GM23338 (cell line): ENCODE data around the gene TFDP1. TPM values are rescaled to one million over a fixed set of nuclear protein-coding genes. Genes with fewer than 3 reads are reported as not detected.
"Not testable (repeated sequence)": the region's sequence is repeated elsewhere in the genome, so short reads cannot be mapped to it uniquely, and the experiment has no call there.

Experiments
- ATAC-seq: fragments of 200-7000 bp; cut with Tn5 transposase; 3 replicates; pipeline ENCODE4 v1.9.1; 2020
- DNase-seq: peaks from one replicate; pipeline ENCODE4 v3.0.0-alpha.2; 2015; ENCODE audit warnings: low spot score
- H2AFZ ChIP-seq: fragments of 200-600 bp; sonication (generic); 2 replicates; pipeline ENCODE4 v1.8.0; 2016; ENCODE audit warnings: antibody characterized with exemption, mild to moderate bottlenecking, moderate library complexity
- H3F3A ChIP-seq: fragments of 200-600 bp; sonication (generic); replicated peaks from 2 replicates; pipeline ENCODE4 v1.8.0; 2017; ENCODE audit warnings: antibody characterized with exemption, mixed run types, low read depth
- H3K27ac ChIP-seq: fragments of 200-600 bp; sonication (generic); 2 replicates; pipeline ENCODE4 v1.6.1; 2016; ENCODE audit warnings: low read depth
- H3K27me3 ChIP-seq: fragments of 200-600 bp; sonication (generic); 2 replicates; pipeline ENCODE4 v1.8.0; 2016; ENCODE audit warnings: mild to moderate bottlenecking, mixed run types, moderate library complexity; ENCODE audit not compliant: insufficient read depth
- H3K36me3 ChIP-seq: fragments of 200-600 bp; sonication (generic); 2 replicates; pipeline ENCODE4 v1.8.0; 2016; ENCODE audit warnings: mild to moderate bottlenecking; ENCODE audit not compliant: insufficient read depth
- H3K4me1 ChIP-seq: fragments of 200-600 bp; sonication (generic); 2 replicates; pipeline ENCODE4 v1.8.0; 2016; ENCODE audit warnings: mild to moderate bottlenecking, moderate library complexity; ENCODE audit not compliant: insufficient read depth
- H3K4me2 ChIP-seq: fragments of 200-600 bp; sonication (generic); 2 replicates; pipeline ENCODE4 v1.7.1; 2017; ENCODE audit warnings: mixed run types
- H3K4me3 ChIP-seq: fragments of 200-600 bp; sonication (generic); 2 replicates; pipeline ENCODE4 v1.6.1; 2016; ENCODE audit warnings: mixed run types
- H3K79me2 ChIP-seq: fragments of 200-600 bp; sonication (generic); replicated peaks from 2 replicates; pipeline ENCODE4 v1.8.0; 2017; ENCODE audit warnings: mild to moderate bottlenecking; ENCODE audit not compliant: insufficient read depth
- H3K9me2 ChIP-seq: fragments of 200-600 bp; sonication (generic); 2 replicates; pipeline ENCODE4 v1.8.0; 2017; ENCODE audit not compliant: insufficient read depth
- H4K20me1 ChIP-seq: fragments of 200-600 bp; sonication (generic); replicated peaks from 2 replicates; pipeline ENCODE4 v1.8.0; 2017; ENCODE audit warnings: mild to moderate bottlenecking; ENCODE audit not compliant: insufficient read depth
- H3K27ac Mint-ChIP-seq: 2 replicates; pipeline ENCODE4 v1.8.0; 2020; ENCODE audit warnings: inconsistent platforms, mild to moderate bottlenecking, moderate library complexity, mixed read lengths
- H3K27me3 Mint-ChIP-seq: 3 replicates; pipeline ENCODE4 v1.8.0; 2022; ENCODE audit warnings: low read depth, mild to moderate bottlenecking, moderate library complexity, mixed read lengths, inconsistent platforms; ENCODE audit not compliant: insufficient read depth, poor library complexity
- H3K36me3 Mint-ChIP-seq: 3 replicates; pipeline ENCODE4 v1.8.0; 2021; ENCODE audit warnings: low read depth, mild to moderate bottlenecking, inconsistent platforms, moderate library complexity, mixed read lengths
- H3K4me1 Mint-ChIP-seq: 3 replicates; pipeline ENCODE4 v1.8.0; 2020; ENCODE audit warnings: mild to moderate bottlenecking, inconsistent platforms, mixed read lengths
- H3K4me3 Mint-ChIP-seq: 3 replicates; pipeline ENCODE4 v1.8.0; 2021; ENCODE audit warnings: moderate library complexity, mild to moderate bottlenecking, inconsistent platforms, mixed read lengths
- H3K9me3 Mint-ChIP-seq: 3 replicates; pipeline ENCODE4 v1.8.0; 2020; ENCODE audit warnings: moderate library complexity, mild to moderate bottlenecking, inconsistent platforms, mixed read lengths
- CTCF ChIP-seq, 2 experiments: fragments of 200-600 bp in 1 of 2; sonication (generic) in 1 of 2; conservative IDR thresholded peaks; 2 replicates each; pipeline versions ENCODE4 v1.5.1 to v1.6.1; 2016 to 2017; ENCODE audit warnings: antibody characterized with exemption in 2 of 2, low read depth in 2 of 2, mild to moderate bottlenecking in 2 of 2, moderate library complexity in 1 of 2
- ETS1 ChIP-seq: IDR thresholded peaks from 2 replicates; pipeline ENCODE4 v1.6.1; 2016; ENCODE audit warnings: antibody characterized with exemption
- EZH2 ChIP-seq: fragments of 200-600 bp; sonication (generic); IDR thresholded peaks from one replicate; pipeline ENCODE4 v1.8.0; 2017; ENCODE audit warnings: antibody characterized with exemption, mild to moderate bottlenecking, low read depth; ENCODE audit not compliant: unreplicated experiment
- EZH2phosphoT487 ChIP-seq: fragments of 200-600 bp; sonication (generic); IDR thresholded peaks from one replicate; pipeline ENCODE4 v1.8.1; 2018; ENCODE audit warnings: antibody characterized with exemption; ENCODE audit not compliant: unreplicated experiment
- JUNB ChIP-seq: IDR thresholded peaks from one replicate; pipeline ENCODE4 v1.6.1; 2016; ENCODE audit warnings: antibody characterized with exemption; ENCODE audit not compliant: unreplicated experiment
- POLR2AphosphoS5 ChIP-seq: IDR thresholded peaks from 2 replicates; pipeline ENCODE4 v1.6.1; 2016; ENCODE audit warnings: antibody characterized with exemption, low read depth
- ZNF114 ChIP-seq: fragments of 250-450 bp; sonication (Bioruptor Pico); IDR thresholded peaks from 2 replicates; pipeline ENCODE4 v1.5.0; 2020; ENCODE audit warnings: mild to moderate bottlenecking, moderate library complexity
- ZNF462 ChIP-seq: fragments of 250-450 bp; sonication (Bioruptor Pico); IDR thresholded peaks from 2 replicates; pipeline ENCODE4 v1.5.0; 2020; ENCODE audit warnings: mild to moderate bottlenecking, moderate library complexity
- polyA plus RNA-seq: library from polyadenylated mRNA; unstranded; fragments of >200 nt; fragmentation: Nextera tagmentation; extraction: Ambion mirVana; gene quantifications from 2 replicates; pipeline ENCODE4 v1.2.1, GENCODE V29; 2016
- total RNA-seq: library from RNA; depleted of rRNA; stranded (reverse); fragments of >200 nt; shearing (Covaris generic); gene quantifications from 2 replicates; pipeline ENCODE4 v1.2.3, GENCODE V29; 2014

Gene TFDP1
- total and polyA plus RNA-seq, 2 experiments from 2014 or later, result 42.9 to 80.0 TPM

GRCh38 chr13:113594066-113594821, 9.7 kb downstream of the TFDP1 start:
- Histone ChIP-seq H4K20me1 (peaks cover 15% of the 10 kb centered on the region), H3K79me2 (peaks cover 83% of the 10 kb centered on the region)
- not testable (repeated sequence) for H3K9me3 Mint-ChIP-seq, H3F3A ChIP-seq, H3K27ac Mint-ChIP-seq, H3K4me1 ChIP-seq, ATAC-seq, H3K27me3 Mint-ChIP-seq, H3K4me1 Mint-ChIP-seq, H3K4me3 ChIP-seq, DNase-seq, H3K36me3 ChIP-seq, H3K4me2 ChIP-seq, H3K27me3 ChIP-seq, H2AFZ ChIP-seq, H3K27ac ChIP-seq, H3K9me2 ChIP-seq, H3K4me3 Mint-ChIP-seq
- peaks cover 62% of the 10 kb centered on the region for H3K36me3 Mint-ChIP-seq

GRCh38 chr13:113595131-113595530, 10.6 kb downstream of the TFDP1 start:
- Mint-ChIP-seq H3K4me3 (no peak overlapping the region), H3K36me3 (peaks cover 69% of the 10 kb centered on the region), H3K4me1 (no peaks in the 10 kb centered on the region; the same call in 2 of the 3 replicates), H3K27ac (no peak overlapping the region), H3K9me3 (peaks cover 3% of the 10 kb centered on the region; the same call in 1 of the 3 replicates), H3K27me3 (peaks cover 2% of the 10 kb centered on the region)
- Histone ChIP-seq H3K36me3 (no peaks in the 10 kb centered on the region), H3K27me3 (no peaks in the 10 kb centered on the region), H3K4me2 (no peak overlapping the region), H3F3A (no peaks in the 10 kb centered on the region), H2AFZ (no peak overlapping the region), H3K27ac (no peak overlapping the region), H3K9me2 (no peaks in the 10 kb centered on the region), H3K79me2 (peaks cover 83% of the 10 kb centered on the region), H3K4me1 (no peaks in the 10 kb centered on the region), H3K4me3 (no peak overlapping the region), H4K20me1 (peaks cover 15% of the 10 kb centered on the region)
- DNase-seq, result no peak
- no peak for ATAC-seq
- TF ChIP-seq ETS1 (no peak), ZNF114 (CRISPR knock-in tag) (no peak), ZNF462 (no peak), EZH2phosphoT487 (no peak), POLR2AphosphoS5 (no peak), JUNB (no peak), CTCF (conservative IDR thresholded peaks at IDR 0.05; ENCODE audit: low read depth in 2 of 2) (no peak), EZH2 (no peak)
